Activated naive CD4-positive, alpha-beta T cell treated with anti-CD3 and anti-CD28 coated beads, Interleukin-2, amount 50 U/mL, for 72 hours (primary cell): ENCODE data around the gene FLNB. TPM values are rescaled to one million over a fixed set of nuclear protein-coding genes. Genes with fewer than 3 reads are reported as not detected.

Experiments
- ATAC-seq, 2 donors: fragments of 150-1000 bp; cut with Tn5 transposase; 2 replicates each; pipeline ENCODE4 v1.10.0; 2021; ENCODE audit warnings: mild to moderate bottlenecking in 2 of 2, moderate library complexity in 2 of 2
- DNase-seq, 2 donors: peaks; one replicate each; pipeline ENCODE4 v3.0.0; 2021 to 2022; ENCODE audit warnings: low spot score in 2 of 2
- H3K27ac Mint-ChIP-seq, 2 donors: one replicate each; pipeline ENCODE4 v1.8.0; 2022; ENCODE audit warnings: mild to moderate bottlenecking in 2 of 2, mixed read lengths in 2 of 2
- H3K36me3 Mint-ChIP-seq, 2 donors: one replicate each; pipeline ENCODE4 v1.8.0; 2022; ENCODE audit warnings: mixed read lengths in 2 of 2
- H3K9me3 Mint-ChIP-seq, 2 donors: one replicate each; pipeline ENCODE4 v1.8.0; 2022; ENCODE audit warnings: mixed read lengths in 2 of 2
- total RNA-seq, 2 donors: library from RNA; stranded (reverse); gene quantifications; one replicate each; pipeline ENCODE4 v1.2.3, GENCODE V29; 2022

The FLNB gene
- total RNA-seq, 2 donors from 2014 or later: 17.5 to 34.2 TPM

- DNase-seq: no peak
- H3K27ac Mint-ChIP-seq: no peak overlapping the region
- no peaks in the 10 kb centered on the region for H3K9me3 Mint-ChIP-seq
- no peak for ATAC-seq
- H3K36me3 Mint-ChIP-seq: peaks cover 0 to 5% of the 10 kb centered on the region in 2 donors
These were observed 84.3 kb downstream of the FLNB start for GRCh38 chr3:58092521-58092920.

- H3K9me3 Mint-ChIP-seq: no peaks in the 10 kb centered on the region
- no peak overlapping the region for H3K27ac Mint-ChIP-seq
- DNase-seq (no peak), ATAC-seq (no peak)
- H3K36me3 Mint-ChIP-seq: peaks cover 0 to 5% of the 10 kb centered on the region in 2 donors
These were observed 85.5 kb downstream of the FLNB start for GRCh38 chr3:58093574-58094195.

GRCh38 chr3:58094657-58095056, 86.4 kb downstream of the FLNB start:
- no peak overlapping the region for H3K27ac Mint-ChIP-seq
- no peaks in the 10 kb centered on the region for H3K9me3 Mint-ChIP-seq
- ATAC-seq: no peak
- no peak for DNase-seq
- peaks cover 0 to 8% of the 10 kb centered on the region in 2 donors for H3K36me3 Mint-ChIP-seq

- Mint-ChIP-seq H3K36me3 (peaks cover 0 to 10% of the 10 kb centered on the region in 2 donors), H3K27ac (no peak overlapping the region), H3K9me3 (no peaks in the 10 kb centered on the region)
- no peak for ATAC-seq
- DNase-seq: no peak
These were observed 87.4 kb downstream of the FLNB start for GRCh38 chr3:58095603-58096138.

- H3K27ac Mint-ChIP-seq: no peak overlapping the region
- H3K36me3 Mint-ChIP-seq: peaks cover 7 to 10% of the 10 kb centered on the region in 2 donors
- no peak for ATAC-seq
- no peak for DNase-seq
- H3K9me3 Mint-ChIP-seq: no peaks in the 10 kb centered on the region
These were observed 90.3 kb downstream of the FLNB start for GRCh38 chr3:58098531-58098930.

GRCh38 chr3:58099865-58100264, 91.6 kb downstream of the FLNB start:
- Mint-ChIP-seq H3K36me3 (peaks cover 7 to 10% of the 10 kb centered on the region in 2 donors), H3K27ac (no peak overlapping the region), H3K9me3 (no peaks in the 10 kb centered on the region)
- ATAC-seq (peak in 1 of 2 donors; percentile 64), DNase-seq (no peak)

GRCh38 chr3:58101499-58102389, 93.5 kb downstream of the FLNB start:
- peak overlapping the region in 1 of 2 donors; percentile 13 for H3K27ac Mint-ChIP-seq
- no peaks in the 10 kb centered on the region for H3K9me3 Mint-ChIP-seq
- peaks cover 5 to 7% of the 10 kb centered on the region in 2 donors for H3K36me3 Mint-ChIP-seq
- no peak for DNase-seq
- no peak for ATAC-seq

GRCh38 chr3:58102390-58102750, 94.1 kb downstream of the FLNB start:
- peaks cover 5 to 7% of the 10 kb centered on the region in 2 donors for H3K36me3 Mint-ChIP-seq
- no peak for ATAC-seq
- no peak for DNase-seq
- peak overlapping the region in 1 of 2 donors; percentile 13 for H3K27ac Mint-ChIP-seq
- no peaks in the 10 kb centered on the region for H3K9me3 Mint-ChIP-seq

GRCh38 chr3:58102976-58103451, 94.8 kb downstream of the FLNB start:
- Mint-ChIP-seq H3K27ac (no peak overlapping the region), H3K9me3 (no peaks in the 10 kb centered on the region), H3K36me3 (peaks cover 5 to 7% of the 10 kb centered on the region in 2 donors)
- DNase-seq (no peak), ATAC-seq (no peak)

GRCh38 chr3:58104151-58104550, 95.9 kb downstream of the FLNB start:
- DNase-seq (no peak), ATAC-seq (no peak)
- Mint-ChIP-seq H3K9me3 (no peaks in the 10 kb centered on the region), H3K27ac (no peak overlapping the region), H3K36me3 (peaks cover 7 to 9% of the 10 kb centered on the region in 2 donors)

- H3K9me3 Mint-ChIP-seq: no peaks in the 10 kb centered on the region
- ATAC-seq: no peak
- no peak for DNase-seq
- peaks cover 5 to 7% of the 10 kb centered on the region in 2 donors for H3K36me3 Mint-ChIP-seq
- peak overlapping the region in 1 of 2 donors; percentile 67 for H3K27ac Mint-ChIP-seq
These were observed 96.5 kb downstream of the FLNB start for GRCh38 chr3:58104712-58105111.

GRCh38 chr3:58105196-58105595, 97.0 kb downstream of the FLNB start:
- no peak overlapping the region for H3K27ac Mint-ChIP-seq
- H3K36me3 Mint-ChIP-seq: peaks cover 4 to 7% of the 10 kb centered on the region in 2 donors
- no peaks in the 10 kb centered on the region for H3K9me3 Mint-ChIP-seq
- DNase-seq (no peak), ATAC-seq (no peak)

GRCh38 chr3:58106061-58106460, 97.8 kb downstream of the FLNB start:
- DNase-seq (no peak), ATAC-seq (no peak)
- Mint-ChIP-seq H3K36me3 (peaks cover 4 to 7% of the 10 kb centered on the region in 2 donors), H3K27ac (no peak overlapping the region), H3K9me3 (no peaks in the 10 kb centered on the region)

- Mint-ChIP-seq H3K9me3 (no peaks in the 10 kb centered on the region), H3K27ac (no peak overlapping the region), H3K36me3 (peaks cover 4 to 7% of the 10 kb centered on the region in 2 donors)
- DNase-seq: no peak
- ATAC-seq: no peak
These were observed 98.4 kb downstream of the FLNB start for GRCh38 chr3:58106640-58107039.

GRCh38 chr3:58107597-58107996, 99.4 kb downstream of the FLNB start:
- no peak for DNase-seq
- Mint-ChIP-seq H3K36me3 (peaks cover 8 to 10% of the 10 kb centered on the region in 2 donors), H3K9me3 (no peaks in the 10 kb centered on the region), H3K27ac (no peak overlapping the region)
- ATAC-seq: no peak

- DNase-seq: no peak
- Mint-ChIP-seq H3K27ac (no peak overlapping the region), H3K9me3 (no peaks in the 10 kb centered on the region), H3K36me3 (peaks cover 11 to 12% of the 10 kb centered on the region in 2 donors)
- no peak for ATAC-seq
These were observed 101.5 kb downstream of the FLNB start for GRCh38 chr3:58109752-58110151.

- no peak for ATAC-seq
- H3K36me3 Mint-ChIP-seq: peaks cover 11 to 12% of the 10 kb centered on the region in 2 donors
- no peak for DNase-seq
- peak overlapping the region in 1 of 2 donors; percentile 40 for H3K27ac Mint-ChIP-seq
- H3K9me3 Mint-ChIP-seq: no peaks in the 10 kb centered on the region
These were observed 103.4 kb downstream of the FLNB start for GRCh38 chr3:58111513-58112184.
